NT2/D1 (cell line): ENCODE results near the gene ATXN10.

Source experiments
- DNase-seq: peaks from one replicate; pipeline ENCODE4 v3.0.0-alpha.2; 2011; ENCODE audit warnings: low read depth, low spot score
- H3K27me3 ChIP-seq: 2 replicates; pipeline ENCODE4 v1.6.0; 2011; ENCODE audit warnings: mild to moderate bottlenecking; ENCODE audit not compliant: insufficient read length, insufficient read depth
- H3K36me3 ChIP-seq: 2 replicates; pipeline ENCODE4 v1.6.1; 2011; ENCODE audit warnings: mild to moderate bottlenecking, low read length, mixed read lengths; ENCODE audit not compliant: insufficient read depth, insufficient read length
- H3K4me1 ChIP-seq: 2 replicates; pipeline ENCODE4 v1.5.1; 2011; ENCODE audit not compliant: insufficient read depth, insufficient read length
- H3K4me3 ChIP-seq: 2 replicates; pipeline ENCODE4 v1.5.1; 2011; ENCODE audit warnings: low read depth; ENCODE audit not compliant: insufficient read length
- H3K9ac ChIP-seq: 2 replicates; pipeline ENCODE4 v1.6.0; 2011; ENCODE audit warnings: low read depth; ENCODE audit not compliant: insufficient read length
- H3K9me3 ChIP-seq: 2 replicates; pipeline ENCODE4 v1.5.1; 2011; ENCODE audit warnings: mild to moderate bottlenecking, low read length; ENCODE audit not compliant: insufficient read depth
- SUZ12 ChIP-seq: IDR thresholded peaks from 2 replicates; pipeline ENCODE4 v1.6.1; 2011; ENCODE audit not compliant: insufficient read length, insufficient read depth; ENCODE audit errors: extremely low read depth
- YY1 ChIP-seq: IDR thresholded peaks from 2 replicates; pipeline ENCODE4 v1.6.1; 2011; ENCODE audit not compliant: insufficient read length, insufficient read depth
- ZNF274 ChIP-seq: IDR thresholded peaks from 2 replicates; pipeline ENCODE4 v1.6.1; 2011; ENCODE audit warnings: mild to moderate bottlenecking, low read depth, low read length

Gene ATXN10

GRCh38 chr22:45692549-45692948 lies 20.9 kb downstream of the ATXN10 start:
- H3K36me3 ChIP-seq, result peaks cover 44% of the 10 kb centered on the region
- DNase-seq, result no peak
- H3K9me3 ChIP-seq, result no peaks in the 10 kb centered on the region
- no peak overlapping the region for H3K9ac ChIP-seq
- H3K27me3 ChIP-seq, result no peaks in the 10 kb centered on the region
- no peaks in the 10 kb centered on the region for H3K4me1 ChIP-seq
- H3K4me3 ChIP-seq, result no peak overlapping the region
- no peak for TF ChIP-seq YY1
- no peak for TF ChIP-seq SUZ12
- no peak for TF ChIP-seq ZNF274

GRCh38 chr22:45693835-45694234 lies 22.2 kb downstream of the ATXN10 start:
- Histone ChIP-seq H3K9me3 (no peaks in the 10 kb centered on the region), H3K4me1 (no peaks in the 10 kb centered on the region), H3K27me3 (no peaks in the 10 kb centered on the region), H3K4me3 (no peak overlapping the region), H3K36me3 (peaks cover 42% of the 10 kb centered on the region), H3K9ac (no peak overlapping the region)
- DNase-seq, result no peak
- TF ChIP-seq YY1 (no peak), SUZ12 (no peak), ZNF274 (no peak)

GRCh38 chr22:45696227-45696626 lies 24.6 kb downstream of the ATXN10 start:
- no peak for DNase-seq
- TF ChIP-seq SUZ12 (no peak), ZNF274 (no peak), YY1 (no peak)
- peaks cover 41% of the 10 kb centered on the region for H3K36me3 ChIP-seq
- H3K27me3 ChIP-seq, result no peaks in the 10 kb centered on the region
- H3K9ac ChIP-seq, result no peak overlapping the region
- H3K9me3 ChIP-seq, result no peaks in the 10 kb centered on the region
- no peak overlapping the region for H3K4me3 ChIP-seq
- H3K4me1 ChIP-seq, result no peaks in the 10 kb centered on the region

- TF ChIP-seq SUZ12 (no peak), YY1 (no peak), ZNF274 (no peak)
- H3K4me3 ChIP-seq, result no peak overlapping the region
- DNase-seq, result no peak
Observed at GRCh38 chr22:45698094-45698493, 26.5 kb downstream of the ATXN10 start.

GRCh38 chr22:45702981-45703380 lies 31.3 kb downstream of the ATXN10 start:
- Histone ChIP-seq H3K27me3 (no peaks in the 10 kb centered on the region), H3K9ac (no peak overlapping the region), H3K4me1 (peaks cover 2% of the 10 kb centered on the region), H3K4me3 (no peak overlapping the region), H3K9me3 (no peaks in the 10 kb centered on the region), H3K36me3 (peaks cover 50% of the 10 kb centered on the region)
- no peak for DNase-seq
- TF ChIP-seq YY1, result no peak

More at GRCh38 chr22:45698094-45698493, 26.5 kb downstream of the ATXN10 start:
- H3K36me3 ChIP-seq, result peaks cover 52% of the 10 kb centered on the region
- no peaks in the 10 kb centered on the region for H3K4me1 ChIP-seq
- no peaks in the 10 kb centered on the region for H3K27me3 ChIP-seq
- no peak overlapping the region for H3K9ac ChIP-seq
- H3K9me3 ChIP-seq, result no peaks in the 10 kb centered on the region

- DNase-seq, result no peak
- no peaks in the 10 kb centered on the region for H3K27me3 ChIP-seq
- no peak overlapping the region for H3K4me3 ChIP-seq
- H3K9me3 ChIP-seq, result no peaks in the 10 kb centered on the region
- H3K36me3 ChIP-seq, result peaks cover 50% of the 10 kb centered on the region
- peaks cover 2% of the 10 kb centered on the region for H3K4me1 ChIP-seq
- TF ChIP-seq SUZ12, result no peak
- no peak for TF ChIP-seq YY1
- no peak for TF ChIP-seq ZNF274
- no peak overlapping the region for H3K9ac ChIP-seq
Observed at GRCh38 chr22:45703758-45704157, 32.1 kb downstream of the ATXN10 start.

GRCh38 chr22:45704648-45705047 lies 33.0 kb downstream of the ATXN10 start:
- Histone ChIP-seq H3K27me3 (no peaks in the 10 kb centered on the region), H3K4me1 (peaks cover 2% of the 10 kb centered on the region), H3K36me3 (peaks cover 53% of the 10 kb centered on the region), H3K9ac (no peak overlapping the region), H3K4me3 (no peak overlapping the region), H3K9me3 (no peaks in the 10 kb centered on the region)
- no peak for DNase-seq
- TF ChIP-seq ZNF274, result no peak
- no peak for TF ChIP-seq SUZ12
- no peak for TF ChIP-seq YY1

- Histone ChIP-seq H3K9me3 (no peaks in the 10 kb centered on the region), H3K36me3 (peaks cover 34% of the 10 kb centered on the region), H3K9ac (no peak overlapping the region), H3K27me3 (no peaks in the 10 kb centered on the region), H3K4me3 (no peak overlapping the region), H3K4me1 (peaks cover 2% of the 10 kb centered on the region)
- no peak for DNase-seq
- TF ChIP-seq YY1, result no peak
- no peak for TF ChIP-seq SUZ12
- TF ChIP-seq ZNF274, result no peak
Observed at GRCh38 chr22:45707605-45708004, 36.0 kb downstream of the ATXN10 start.
